Aorta (tissue), 5 donors: ENCODE results near the gene AGBL1. TPM values are rescaled to one million over a fixed set of nuclear protein-coding genes. Genes with fewer than 3 reads are reported as not detected.

Experiments used
- ATAC-seq: fragments of 200-7000 bp; cut with Tn5 transposase; one replicate; pipeline ENCODE4 v1.9.1; 2022; ENCODE audit warnings: moderate library complexity; ENCODE audit not compliant: low FRiP score
- DNase-seq, 2 donors: peaks; one replicate each; pipeline ENCODE4 v3.0.0-alpha.2; 2020
- H3K27ac ChIP-seq, 2 donors: one replicate each; pipeline ENCODE4 v1.5.1; 2013; ENCODE audit warnings: low read length in 2 of 2, mild to moderate bottlenecking in 2 of 2, moderate library complexity in 2 of 2, control low read depth in 1 of 2, inconsistent platforms in 1 of 2, low read depth in 1 of 2
- H3K27me3 ChIP-seq, 2 donors: one replicate each; pipeline ENCODE4 v1.6.1; 2013; ENCODE audit warnings: control low read depth in 1 of 2, low read length in 1 of 2, mild to moderate bottlenecking in 1 of 2, moderate library complexity in 1 of 2; ENCODE audit not compliant: insufficient read depth in 2 of 2, control insufficient read depth in 1 of 2
- H3K36me3 ChIP-seq, 2 donors: one replicate each; pipeline ENCODE4 v1.6.1; 2013; ENCODE audit warnings: control low read depth in 1 of 2, low read length in 1 of 2, mild to moderate bottlenecking in 1 of 2; ENCODE audit not compliant: insufficient read depth in 2 of 2, control insufficient read depth in 1 of 2
- H3K4me1 ChIP-seq, 2 donors: one replicate each; pipeline ENCODE4 v1.6.1; 2013; ENCODE audit warnings: low read length in 2 of 2, control low read depth in 1 of 2, mild to moderate bottlenecking in 1 of 2, moderate library complexity in 1 of 2; ENCODE audit not compliant: insufficient read depth in 2 of 2, control insufficient read depth in 1 of 2
- H3K4me3 ChIP-seq, 2 donors: one replicate each; pipeline ENCODE4 v1.5.1; 2013; ENCODE audit warnings: low read length in 2 of 2, control low read depth in 1 of 2, mild to moderate bottlenecking in 1 of 2
- H3K9me3 ChIP-seq: one replicate; pipeline ENCODE4 v1.6.1; 2013; ENCODE audit warnings: mild to moderate bottlenecking, low read length; ENCODE audit not compliant: control insufficient read depth
- WGBS, 2 donors: extraction: QIAGEN DNeasy Blood & Tissue Kit; methylation state at CpG; one replicate each; pipeline ENCODE4 v1.1.7; 2013; 5-methylcytosine and 5-hydroxymethylcytosine counted together
- intact Hi-C, 2 donors: fragments of 100-400 bp; cut with DNase I; formaldehyde crosslinking; loops; one replicate each; pipeline versions ENCODE4 v1.14.2 to v1.15.0; 2022
- polyA plus RNA-seq, 2 donors: library from polyadenylated mRNA; stranded (reverse); fragments of 200-250 nt; gene quantifications; one replicate each; pipeline ENCODE4 v1.2.3, GENCODE V29; 2013
- total RNA-seq, 2 donors: library from RNA; stranded (reverse); fragmentation: NEBNext Ultra II Directional; extraction: Animal tissue kit (Norgen Biotek cat#: 25700); gene quantifications; one replicate each; pipeline ENCODE4 v1.2.1, GENCODE V29; 2021
- donor health status: healthy with polysubstance abuse.
- donor health status: Bipolar disorder and iron deficiency.
- donor health status: DM: no; HTN: no; CAD: no.
- donor health status: DM: no; HTN: no; CAD: no.
- donor health status: DM: yes; HTN: yes; CAD: no.

AGBL1 gene
- total and polyA plus RNA-seq, 4 donors: 0.21 TPM; not detected in 3

GRCh38 chr15:86266896-86267484, 187.3 kb downstream of the AGBL1 start:
- WGBS, 2 donors: 59 to 63% methylated on average over 6 of the region's 6 CpGs
- ATAC-seq (no peak), DNase-seq (no peak)
- Histone ChIP-seq H3K27me3 (peaks cover 0 to 1% of the 10 kb centered on the region in 2 donors), H3K4me1 (no peaks in the 10 kb centered on the region), H3K27ac (no peak overlapping the region), H3K9me3 (no peaks in the 10 kb centered on the region), H3K36me3 (no peaks in the 10 kb centered on the region), H3K4me3 (no peak overlapping the region)
- intact Hi-C loops: no loop called here

- Histone ChIP-seq H3K4me1 (no peaks in the 10 kb centered on the region), H3K27ac (no peak overlapping the region), H3K9me3 (no peaks in the 10 kb centered on the region), H3K36me3 (no peaks in the 10 kb centered on the region), H3K27me3 (peaks cover 0 to 1% of the 10 kb centered on the region in 2 donors), H3K4me3 (no peak overlapping the region)
- DNase-seq (no peak), ATAC-seq (no peak)
- 91 to 92% methylated on average over 4 of the region's 4 CpGs for WGBS, 2 donors
- intact Hi-C loops: no loop called here
These were observed 188.2 kb downstream of the AGBL1 start for GRCh38 chr15:86267892-86268291.

DNA sequence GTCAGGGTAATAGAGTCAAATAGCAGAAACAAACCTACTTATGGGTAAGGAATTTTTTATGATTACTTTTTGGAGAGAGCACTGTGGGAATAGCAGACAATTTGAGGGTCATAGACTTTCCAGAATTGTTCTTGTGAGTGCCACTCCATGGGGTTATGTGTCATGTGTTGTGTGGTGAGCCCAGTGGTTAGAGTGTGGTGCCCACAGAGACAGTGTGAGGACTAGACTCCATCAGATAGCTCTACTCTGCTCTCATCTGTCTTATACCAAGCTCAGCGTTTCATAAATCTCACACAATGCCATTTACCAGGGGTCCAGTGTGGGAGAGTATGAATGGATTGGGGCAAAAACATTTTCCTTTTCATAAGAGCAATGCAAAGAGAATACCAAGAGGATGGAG, 188.9 kb downstream of the AGBL1 start:
- no peak overlapping the region for H3K27ac ChIP-seq
- H3K36me3 ChIP-seq: no peaks in the 10 kb centered on the region
- intact Hi-C loops: no loop called here
- no peak overlapping the region for H3K4me3 ChIP-seq
- H3K4me1 ChIP-seq: no peaks in the 10 kb centered on the region
- ATAC-seq (no peak), DNase-seq (no peak)
- 88% methylated on average over 1 of the region's 1 CpG for WGBS, 2 donors
- H3K9me3 ChIP-seq: no peaks in the 10 kb centered on the region
- no peaks in the 10 kb centered on the region for H3K27me3 ChIP-seq

- H3K27me3 ChIP-seq: no peaks in the 10 kb centered on the region
- no peaks in the 10 kb centered on the region for H3K36me3 ChIP-seq
- intact Hi-C loops: no loop called here
- H3K27ac ChIP-seq: no peak overlapping the region
- H3K4me3 ChIP-seq: no peak overlapping the region
- no peak for DNase-seq
- ATAC-seq: no peak
- 70 to 83% methylated on average over 2 of the region's 2 CpGs for WGBS, 2 donors
- no peaks in the 10 kb centered on the region for H3K4me1 ChIP-seq
- H3K9me3 ChIP-seq: no peaks in the 10 kb centered on the region
These were observed 193.6 kb downstream of the AGBL1 start for GRCh38 chr15:86273309-86273708.

DNA sequence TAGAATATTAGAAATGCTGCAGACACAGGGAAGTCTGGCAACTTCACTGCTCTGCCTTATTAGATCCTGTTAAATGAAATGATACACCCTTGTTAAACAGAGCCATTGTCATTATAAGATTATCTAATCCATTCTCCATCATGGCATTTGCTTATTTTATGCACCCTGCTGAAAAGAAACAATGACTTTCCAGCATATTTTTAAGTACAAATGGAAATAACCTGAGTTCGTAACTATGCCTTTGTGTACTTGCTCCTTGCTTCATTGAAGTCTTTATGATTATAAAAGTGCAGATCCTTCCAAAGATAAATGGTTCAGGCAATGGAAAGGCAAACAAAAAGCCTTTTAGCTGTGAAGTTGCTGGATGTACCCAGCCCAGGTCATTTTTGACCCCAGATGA, 195.7 kb downstream of the AGBL1 start:
- Histone ChIP-seq H3K27ac (no peak overlapping the region), H3K4me3 (no peak overlapping the region), H3K27me3 (no peaks in the 10 kb centered on the region), H3K36me3 (no peaks in the 10 kb centered on the region), H3K4me1 (no peaks in the 10 kb centered on the region), H3K9me3 (no peaks in the 10 kb centered on the region)
- no peak for DNase-seq
- no peak for ATAC-seq
- WGBS, 2 donors: 79 to 83% methylated on average over 1 of the region's 1 CpG
- intact Hi-C loops: no loop called here

DNA sequence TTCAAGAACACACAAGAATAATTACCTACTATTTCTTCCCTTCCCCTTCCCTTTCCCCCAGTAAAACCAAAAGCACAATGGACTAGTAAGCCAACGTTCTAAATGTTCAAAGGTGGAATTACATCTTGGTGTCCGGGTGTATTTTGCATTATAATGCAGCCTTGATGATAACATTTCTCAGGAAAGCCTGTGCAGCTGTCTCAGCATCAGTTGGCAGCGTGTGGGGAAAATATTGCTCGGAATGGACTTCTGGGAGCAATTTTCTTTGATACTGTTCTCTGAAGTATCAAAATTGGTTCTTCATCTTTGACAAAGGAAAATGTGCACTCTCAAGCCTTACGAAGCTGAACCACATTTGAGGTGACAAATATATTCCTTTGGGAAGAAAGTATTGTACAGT, 198.9 kb downstream of the AGBL1 start:
- Histone ChIP-seq H3K27me3 (no peaks in the 10 kb centered on the region), H3K9me3 (no peaks in the 10 kb centered on the region), H3K36me3 (no peaks in the 10 kb centered on the region), H3K4me3 (no peak overlapping the region), H3K27ac (no peak overlapping the region), H3K4me1 (no peaks in the 10 kb centered on the region)
- intact Hi-C loops: no loop called here
- DNase-seq: no peak
- ATAC-seq: no peak
- 67 to 68% methylated on average over 5 of the region's 5 CpGs for WGBS, 2 donors

- ATAC-seq: no peak
- H3K27ac ChIP-seq: no peak overlapping the region
- H3K9me3 ChIP-seq: no peaks in the 10 kb centered on the region
- intact Hi-C loops: no loop called here
- H3K4me1 ChIP-seq: no peaks in the 10 kb centered on the region
- no peaks in the 10 kb centered on the region for H3K27me3 ChIP-seq
- no peak for DNase-seq
- H3K36me3 ChIP-seq: no peaks in the 10 kb centered on the region
- no peak overlapping the region for H3K4me3 ChIP-seq
These were observed 205.0 kb downstream of the AGBL1 start for GRCh38 chr15:86284635-86285034.

DNA sequence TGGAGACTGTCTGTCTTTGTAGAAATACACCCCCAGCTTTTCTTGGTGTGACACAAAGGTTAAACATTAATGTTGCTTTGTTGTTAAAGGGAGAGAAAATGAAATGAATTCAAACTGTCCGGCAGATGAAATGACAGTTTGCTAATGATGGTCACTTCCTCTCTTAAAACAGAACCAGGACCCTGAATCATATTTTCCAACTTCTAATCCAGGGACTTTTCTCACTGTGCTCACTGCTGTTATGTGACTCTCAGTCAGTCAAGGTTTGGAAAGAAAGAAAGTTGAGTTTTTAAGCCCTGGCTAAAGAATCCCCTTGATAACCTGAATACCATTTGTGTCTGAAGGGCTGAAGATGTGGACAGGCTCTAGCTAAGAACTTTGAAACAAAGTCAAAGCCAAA, 215.8 kb downstream of the AGBL1 start:
- Histone ChIP-seq H3K36me3 (no peaks in the 10 kb centered on the region), H3K4me1 (no peaks in the 10 kb centered on the region), H3K27me3 (no peaks in the 10 kb centered on the region), H3K4me3 (no peak overlapping the region), H3K9me3 (peaks cover 3% of the 10 kb centered on the region), H3K27ac (no peak overlapping the region)
- no peak for ATAC-seq
- WGBS, 2 donors: 26 to 35% methylated on average over 1 of the region's 1 CpG
- intact Hi-C loops: no loop called here
- no peak for DNase-seq

GRCh38 chr15:86296769-86297168, 217.1 kb downstream of the AGBL1 start:
- DNase-seq: no peak
- WGBS, 2 donors: 40 to 48% methylated on average over 2 of the region's 2 CpGs

More at GRCh38 chr15:86296769-86297168, 217.1 kb downstream of the AGBL1 start:
- H3K4me3 ChIP-seq: no peak overlapping the region
- H3K9me3 ChIP-seq: peaks cover 3% of the 10 kb centered on the region
- intact Hi-C loops: no loop called here
- no peaks in the 10 kb centered on the region for H3K36me3 ChIP-seq
- no peak overlapping the region for H3K27ac ChIP-seq
- no peaks in the 10 kb centered on the region for H3K4me1 ChIP-seq
- no peak for ATAC-seq
- H3K27me3 ChIP-seq: no peaks in the 10 kb centered on the region
